ENCODE measurements around the gene MYOF. TPM values are rescaled to one million over a fixed set of nuclear protein-coding genes. Genes with fewer than 3 reads are reported as not detected.

MYOF gene
- total and polyA plus RNA-seq, 12 donors, result 4.1 to 119 (median 49.6) TPM

DNA sequence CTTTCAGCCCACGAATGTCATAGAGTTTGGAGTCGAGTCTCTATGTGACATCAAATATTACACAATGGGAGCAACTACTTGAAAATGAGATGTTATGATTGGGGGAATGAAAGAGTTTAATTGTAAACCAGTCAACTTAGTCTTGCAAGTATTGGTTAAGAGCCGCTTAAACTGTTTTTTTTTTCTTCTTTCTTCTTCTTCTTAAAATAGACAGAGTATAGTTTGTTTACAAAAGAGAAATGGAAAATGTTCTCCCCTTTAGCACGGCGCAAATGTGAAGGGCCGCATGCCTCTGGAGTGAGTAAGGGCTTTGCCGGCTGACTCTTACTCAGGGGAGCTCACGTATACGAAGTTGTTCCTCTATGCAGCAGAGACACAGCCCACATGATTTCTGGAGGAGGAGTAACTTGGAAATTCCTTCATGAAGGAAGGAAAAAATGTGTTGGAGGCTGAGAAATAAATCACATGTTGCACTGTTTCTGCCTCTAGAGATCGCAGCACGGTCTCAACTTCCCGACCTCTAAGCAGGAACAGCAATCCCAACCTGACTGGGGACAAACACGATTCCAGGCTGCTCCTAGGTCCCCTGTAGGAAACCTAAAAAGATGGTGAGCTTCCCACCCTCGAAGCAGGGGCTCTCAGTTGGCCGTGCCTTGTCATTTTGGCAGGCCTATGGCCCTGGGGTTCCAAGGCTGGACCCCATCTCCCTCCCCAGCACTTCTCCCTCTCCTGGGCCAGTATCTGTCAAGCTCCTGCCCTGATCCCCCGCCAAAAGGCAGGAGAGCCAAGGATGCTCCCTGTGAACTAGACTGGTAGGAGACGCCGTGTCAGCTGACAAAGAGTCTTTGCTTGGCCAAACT is 44.8 kb downstream of the MYOF start:
- H3K4me1 ChIP-seq (replicated peaks in 1 of 2), result peaks cover 22 to 58% of the 10 kb centered on the region in 2 donors

DNA sequence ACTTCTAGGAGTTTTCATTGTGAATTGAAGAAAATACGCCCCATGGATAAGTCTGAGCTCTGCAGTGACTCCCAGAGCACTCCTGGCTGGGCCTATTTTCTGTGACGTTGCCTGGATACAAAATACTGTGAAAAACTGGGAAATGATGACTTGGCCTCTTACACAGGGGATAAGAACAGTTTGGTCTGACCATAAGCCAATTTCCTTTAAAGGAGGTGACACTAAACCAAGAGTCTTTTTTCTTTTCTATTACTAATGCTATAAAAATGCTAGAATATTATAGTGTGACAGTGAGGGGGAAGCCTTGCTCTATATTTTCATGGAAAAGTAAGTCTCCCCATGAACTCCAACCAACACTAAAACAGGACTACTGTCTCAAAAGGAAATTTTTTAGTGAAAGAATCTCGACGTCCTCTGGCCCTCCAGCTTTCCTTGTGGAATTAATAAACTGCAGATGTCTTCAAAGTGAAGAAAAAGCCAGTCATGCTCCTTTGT is 45.5 kb downstream of the MYOF start:
- Histone ChIP-seq H3K27me3 (no peaks in the 10 kb centered on the region), H3K36me3 (replicated peaks in 1 of 2) (no peaks in the 10 kb centered on the region), H3K9me3 (replicated peaks in 1 of 3) (no peaks in the 10 kb centered on the region), H3K27ac (peak overlapping the region; percentile 89 to 99 (median 91)), H3K4me1 (replicated peaks in 1 of 2) (peaks cover 22 to 54% of the 10 kb centered on the region in 2 donors), H3K4me3 (no peak overlapping the region)
- 33 to 53% (median 42%) methylated on average over 4 of the region's 4 CpGs for WGBS, 4 donors
- DNase-seq, result peak in 6 of 7 donors; percentile 43 to 68 (median 46)
- intact Hi-C loops (cut with DNase I), result loop anchor here in 1 of 2 donors (10.0 kb wide), 1 partner anchor 52 kb away; no protein-coding TSS in a partner anchor
- TF ChIP-seq, protein P1, sequence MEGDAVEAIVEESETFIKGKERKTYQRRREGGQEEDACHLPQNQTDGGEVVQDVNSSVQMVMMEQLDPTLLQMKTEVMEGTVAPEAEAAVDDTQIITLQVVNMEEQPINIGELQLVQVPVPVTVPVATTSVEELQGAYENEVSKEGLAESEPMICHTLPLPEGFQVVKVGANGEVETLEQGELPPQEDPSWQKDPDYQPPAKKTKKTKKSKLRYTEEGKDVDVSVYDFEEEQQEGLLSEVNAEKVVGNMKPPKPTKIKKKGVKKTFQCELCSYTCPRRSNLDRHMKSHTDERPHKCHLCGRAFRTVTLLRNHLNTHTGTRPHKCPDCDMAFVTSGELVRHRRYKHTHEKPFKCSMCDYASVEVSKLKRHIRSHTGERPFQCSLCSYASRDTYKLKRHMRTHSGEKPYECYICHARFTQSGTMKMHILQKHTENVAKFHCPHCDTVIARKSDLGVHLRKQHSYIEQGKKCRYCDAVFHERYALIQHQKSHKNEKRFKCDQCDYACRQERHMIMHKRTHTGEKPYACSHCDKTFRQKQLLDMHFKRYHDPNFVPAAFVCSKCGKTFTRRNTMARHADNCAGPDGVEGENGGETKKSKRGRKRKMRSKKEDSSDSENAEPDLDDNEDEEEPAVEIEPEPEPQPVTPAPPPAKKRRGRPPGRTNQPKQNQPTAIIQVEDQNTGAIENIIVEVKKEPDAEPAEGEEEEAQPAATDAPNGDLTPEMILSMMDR (IDR thresholded peaks at IDR 0.05), result no peak
- TF ChIP-seq POLR2A (IDR thresholded peaks at IDR 0.05), result peak in 1 of 2 donors; percentile 17

More for the DNA sequence above, 44.8 kb downstream of the MYOF start:
- no peaks in the 10 kb centered on the region for H3K36me3 ChIP-seq (replicated peaks in 1 of 2)
- WGBS, 4 donors, result 33 to 49% (median 41%) methylated on average over 16 to 18 of the region's 18 CpGs
- TF ChIP-seq, protein P1 (IDR thresholded peaks at IDR 0.05), result no peak
- peak in 1 of 2 donors; percentile 78 for TF ChIP-seq POLR2A (IDR thresholded peaks at IDR 0.05)
- no peaks in the 10 kb centered on the region for H3K27me3 ChIP-seq
- peak; percentile 59 to 90 (median 84) for DNase-seq
- H3K27ac ChIP-seq, result peak overlapping the region; percentile 89 to 99 (median 91)
- intact Hi-C loops (cut with DNase I), result loop anchor here in 1 of 2 donors (10.0 kb wide), 1 partner anchor 53 kb away; no protein-coding TSS in a partner anchor
- no peaks in the 10 kb centered on the region for H3K9me3 ChIP-seq (replicated peaks in 1 of 3)
- H3K4me3 ChIP-seq, result peak overlapping the region in 1 of 4 donors; percentile 19

DNA sequence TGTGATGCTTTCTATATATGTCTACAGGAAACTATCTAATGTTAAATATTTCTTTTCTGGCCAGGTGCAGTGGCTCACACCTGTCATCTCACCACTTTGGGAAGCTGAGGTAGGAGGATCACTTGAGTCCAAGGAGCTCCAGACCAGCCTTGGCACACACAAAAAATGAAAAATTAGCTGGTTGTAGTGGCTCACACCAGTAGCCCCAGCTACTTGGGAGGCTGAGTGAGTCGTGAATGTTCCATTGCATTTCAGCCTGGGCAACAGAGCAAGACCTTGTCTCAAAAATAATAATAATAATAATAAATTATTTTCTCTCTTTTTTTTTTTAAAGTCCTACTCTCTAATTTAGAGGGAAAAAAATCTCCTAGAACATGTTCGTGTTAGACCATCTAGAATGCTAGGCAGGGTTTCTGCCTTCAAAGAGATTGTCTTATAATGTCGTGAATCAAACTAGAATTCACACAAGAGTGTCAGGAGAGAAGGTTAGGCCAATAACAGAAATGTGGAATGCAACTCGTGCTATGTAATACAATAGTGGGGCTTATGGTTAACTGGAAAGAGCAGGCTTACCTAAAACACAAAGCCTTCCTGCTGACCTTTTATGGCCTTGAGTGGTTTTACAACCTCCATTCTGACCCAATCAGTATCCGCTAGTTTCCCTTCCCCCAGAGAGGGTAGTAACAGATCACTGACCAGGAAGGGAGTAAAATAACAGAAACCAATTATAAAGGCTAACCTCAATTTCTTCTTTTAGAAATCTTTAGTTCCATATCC is 46.3 kb downstream of the MYOF start:
- H3K27ac ChIP-seq, result peak overlapping the region; percentile 89 to 99 (median 91)
- WGBS, 4 donors, result 63 to 72% (median 65%) methylated on average over 5 of the region's 5 CpGs
- no peak for TF ChIP-seq POLR2A (IDR thresholded peaks at IDR 0.05)
- TF ChIP-seq, protein P1 (IDR thresholded peaks at IDR 0.05), result no peak
- no peaks in the 10 kb centered on the region for H3K36me3 ChIP-seq (replicated peaks in 1 of 2)
- peaks cover 22 to 50% of the 10 kb centered on the region in 2 donors for H3K4me1 ChIP-seq (replicated peaks in 1 of 2)
- H3K9me3 ChIP-seq (replicated peaks in 1 of 3), result no peaks in the 10 kb centered on the region
- no peak overlapping the region for H3K4me3 ChIP-seq
- intact Hi-C loops (cut with DNase I), result loop anchor here in 1 of 2 donors (10.0 kb wide), 1 partner anchor 51 kb away; no protein-coding TSS in a partner anchor
- no peaks in the 10 kb centered on the region for H3K27me3 ChIP-seq
- DNase-seq, result no peak
